GM10266 (cell line): Measurements from ENCODE around the gene MAGEB3.

Experiments used
- DNase-seq: peaks from one replicate; pipeline ENCODE4 v3.0.0; 2012; ENCODE audit errors: extremely low spot score
- CTCF ChIP-seq: IDR thresholded peaks from 2 replicates; pipeline ENCODE4 v1.5.1; 2012; ENCODE audit warnings: mild to moderate bottlenecking, low read depth; ENCODE audit not compliant: control insufficient read depth, insufficient read depth; ENCODE audit errors: missing control alignments

Gene MAGEB3

GRCh38 chrX:30280428-30280827 lies 50.0 kb downstream of the MAGEB3 start:
- no peak for DNase-seq
- TF ChIP-seq CTCF: no peak

GRCh38 chrX:30282527-30282926 lies 52.1 kb downstream of the MAGEB3 start:
- no peak for TF ChIP-seq CTCF
- DNase-seq: no peak

GRCh38 chrX:30283456-30284200 lies 53.2 kb downstream of the MAGEB3 start:
- no peak for DNase-seq
- TF ChIP-seq CTCF: no peak
